ENCODE results near the gene FIGLA.

GRCh38 chr2:70779491-70779890 lies 11.0 kb downstream of the FIGLA start:
- TF ChIP-seq CTCF (conservative IDR thresholded peaks at IDR 0.05): no peak
- no peak for TF ChIP-seq ZFX (IDR thresholded peaks at IDR 0.05)

All from C4-2B (cell line).